ENCODE data around the gene NPEPPS. TPM values are rescaled to one million over a fixed set of nuclear protein-coding genes. Genes with fewer than 3 reads are reported as not detected.
"Not testable (repeated sequence)": the region's sequence is repeated elsewhere in the genome, so short reads cannot be mapped to it uniquely, and the experiment has no call there.

The NPEPPS gene
- total and polyA plus RNA-seq, 2 of the 13 experiments (the other 11 are each of a cell fraction or from before 2014, with no cell fraction given) = 53.5 to 127 TPM

GRCh38 chr17:47502122-47502731, 28.7 kb upstream of the NPEPPS start (continued):
- 0 out of 2 replicates have a peak, but pooled peaks have one; percentile 3 for TF ChIP-seq ELF1 (CRISPR knock-in tag; IDR thresholded peaks at IDR 0.05)
- peak; percentile 28; the same call in 1 of the 2 replicates for TF ChIP-seq TGIF2 (CRISPR knock-in tag; IDR thresholded peaks at IDR 0.05)
- peak; percentile 49 for TF ChIP-seq RARA (CRISPR knock-in tag; IDR thresholded peaks at IDR 0.05)
- peak; percentile 66; the same call in 1 of the 2 replicates for TF ChIP-seq PRDM10 (CRISPR knock-in tag; IDR thresholded peaks at IDR 0.05; ENCODE audit: low read depth)

GRCh38 chr17:47502776-47503455, 28.0 kb upstream of the NPEPPS start:
- H3K79me2 ChIP-seq (ENCODE audit: insufficient read depth, low read length); CTCF ChIA-PET (ENCODE audit: low intra/inter-chr PET ratio, low total read pairs); H3K4me3 ChIP-seq (replicated peaks in 1 of 3; ENCODE audit: insufficient read depth in 1 of 3, low read depth in 2 of 3, low read length in 3 of 3); H3K27ac ChIP-seq (ENCODE audit: extremely low read length, insufficient read depth, low read length); H3K27me3 ChIP-seq (ENCODE audit: control insufficient read depth in 1 of 2, insufficient read depth in 2 of 2, low read length in 2 of 2); H3K9me3 ChIP-seq (ENCODE audit: low read length); H2AFZ ChIP-seq (ENCODE audit: low read length); H3K36me3 ChIP-seq (replicated peaks in 1 of 2; ENCODE audit: control insufficient read depth in 1 of 2, insufficient read depth in 2 of 2, low read length in 2 of 2); H3K9ac ChIP-seq (ENCODE audit: insufficient read depth, low read depth, low read length); H4K20me1 ChIP-seq (ENCODE audit: insufficient read depth, low read length): not testable (repeated sequence)
- BruUV-seq (replicated peaks) = TSS peak; percentile 89
- intact Hi-C loops (cut with micrococcal nuclease; ENCODE audit: unreplicated experiment) (loop anchor here (5.0 kb wide), 1 partner anchor 114 kb away; no protein-coding TSS in a partner anchor), in situ Hi-C loops (cut with HindIII; ENCODE audit: extremely low pct_ligation_motif_present, low pct_unique_long_range_greater_than_20kb) (loop anchor here (25.0 kb wide), 1 partner anchor 109 kb away; no protein-coding TSS in a partner anchor)
- POLR2A ChIA-PET = interaction anchor here (1.2 kb wide), 1 partner anchor 147 kb away, joined by 3 read pairs; the partner anchor contains the start of gene KPNB1
- WGBS (ENCODE audit: low lambda C conversion rate) = 4% methylated on average over 2 of the region's 2 CpGs
- FAIRE-seq (peak; percentile 30), DNase-seq (ENCODE audit: low spot score) (peak; percentile 21), ATAC-seq (peak; percentile 62)
- peaks cover 29% of the 10 kb centered on the region for H3K4me1 ChIP-seq (ENCODE audit: insufficient read depth, low read length)
- TF ChIP-seq ELF1 (CRISPR knock-in tag; IDR thresholded peaks at IDR 0.05) (0 out of 2 replicates have a peak, but pooled peaks have one; percentile 24), ZGPAT (CRISPR knock-in tag; IDR thresholded peaks at IDR 0.05) (peak; percentile 10; the same call in 1 of the 2 replicates)
- H3K4me2 ChIP-seq (ENCODE audit: low read depth, low read length) = peak overlapping the region; percentile 78

- H2AFZ ChIP-seq (ENCODE audit: low read length); H3K36me3 ChIP-seq (replicated peaks in 1 of 2; ENCODE audit: control insufficient read depth in 1 of 2, insufficient read depth in 2 of 2, low read length in 2 of 2); intact Hi-C loops (cut with micrococcal nuclease; ENCODE audit: unreplicated experiment); DNase-seq (ENCODE audit: low spot score); H3K27ac ChIP-seq (ENCODE audit: extremely low read length, insufficient read depth, low read length); H4K20me1 ChIP-seq (ENCODE audit: insufficient read depth, low read length); FAIRE-seq; H3K4me1 ChIP-seq (ENCODE audit: insufficient read depth, low read length); H3K79me2 ChIP-seq (ENCODE audit: insufficient read depth, low read length); H3K9me3 ChIP-seq (ENCODE audit: low read length); CTCF ChIA-PET (ENCODE audit: low intra/inter-chr PET ratio, low total read pairs); H3K4me3 ChIP-seq (replicated peaks in 1 of 3; ENCODE audit: insufficient read depth in 1 of 3, low read depth in 2 of 3, low read length in 3 of 3); H3K27me3 ChIP-seq (ENCODE audit: control insufficient read depth in 1 of 2, insufficient read depth in 2 of 2, low read length in 2 of 2); H3K9ac ChIP-seq (ENCODE audit: insufficient read depth, low read depth, low read length); POLR2A ChIA-PET; BruUV-seq (replicated peaks): not testable (repeated sequence)
- in situ Hi-C loops (cut with HindIII; ENCODE audit: extremely low pct_ligation_motif_present, low pct_unique_long_range_greater_than_20kb) = loop anchor here (25.0 kb wide), 1 partner anchor 101 kb away; no protein-coding TSS in a partner anchor
- peak; percentile 74 for ATAC-seq
- 5% methylated on average over 3 of the region's 3 CpGs for WGBS (ENCODE audit: low lambda C conversion rate)
- peak overlapping the region; percentile 6; the same call in 1 of the 2 replicates for H3K4me2 ChIP-seq (ENCODE audit: low read depth, low read length)
These were observed 19.2 kb upstream of the NPEPPS start for GRCh38 chr17:47511701-47512146.
